Right lobe of liver (tissue), 4 donors: Measurements from ENCODE around the gene NOS1AP.

Experiments used
- CTCF ChIP-seq, 4 donors: fragments of 200-600 bp in 3 of 4; fragments of 450-650 bp in 1 of 4; IDR thresholded peaks; one replicate each; pipeline versions ENCODE4 v1.5.1 to v1.8.0; 2016 to 2022; ENCODE audit warnings: antibody characterized with exemption in 4 of 4, mild to moderate bottlenecking in 2 of 4
- POLR2A ChIP-seq: fragments of 450-650 bp; IDR thresholded peaks from one replicate; pipeline ENCODE4 v1.6.1; 2017; ENCODE audit warnings: antibody characterized with exemption, mild to moderate bottlenecking
- donor health status: DM: no; HTN: no; CAD: no.
- donor health status: DM: no; HTN: no; CAD: no.
- donor health status: DM: no; HTN: yes; CAD: no.

DNA sequence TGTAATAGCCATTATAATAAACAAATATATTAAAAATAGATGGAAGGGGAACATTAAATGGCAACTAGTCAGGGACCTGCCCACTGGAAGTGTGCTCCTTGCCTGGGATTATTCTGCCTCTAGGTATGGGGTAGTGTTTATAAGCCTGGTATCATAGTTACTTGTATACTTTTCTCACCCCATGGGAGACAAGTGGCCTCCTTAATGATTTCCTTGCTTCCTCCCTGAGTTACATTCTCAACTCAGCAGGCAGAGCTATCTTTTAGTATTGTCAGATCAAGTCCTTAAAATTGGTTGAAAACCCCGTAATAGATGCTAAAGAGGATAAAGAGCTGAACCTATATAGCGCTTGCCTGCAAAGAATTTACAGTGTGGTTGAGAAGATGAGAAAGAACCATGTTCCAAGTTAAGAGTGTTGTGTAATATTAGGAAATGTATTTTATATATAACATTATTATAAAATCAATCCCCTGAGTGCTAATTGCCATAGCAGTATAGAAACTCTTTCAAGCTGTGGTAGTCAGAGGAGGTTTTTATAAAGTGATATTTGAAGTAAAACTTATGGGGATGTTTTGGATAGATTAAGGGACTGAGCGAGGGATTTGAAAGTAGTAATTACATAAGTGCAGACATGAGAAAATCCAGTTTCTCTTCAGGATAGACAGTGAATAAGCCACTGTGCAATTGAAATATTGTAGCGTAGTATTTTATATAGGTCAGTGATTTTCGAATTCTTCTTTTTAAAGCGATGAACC, 200.7 kb downstream of the NOS1AP start:
- TF ChIP-seq CTCF (IDR thresholded peaks at IDR 0.05), result no peak
- no peak for TF ChIP-seq POLR2A
